Neutrophil (primary cell): ENCODE data around the gene PER1.

Source experiments
- H3K27ac ChIP-seq: fragments of 200-600 bp; sonication (generic); 2 replicates; pipeline ENCODE4 v1.5.1; 2016; ENCODE audit warnings: mild to moderate bottlenecking, moderate library complexity
- H3K27me3 ChIP-seq: fragments of 200-600 bp; sonication (generic); 2 replicates; pipeline ENCODE4 v1.6.0; 2016; ENCODE audit warnings: mild to moderate bottlenecking
- H3K36me3 ChIP-seq: fragments of 200-600 bp; sonication (generic); 2 replicates; pipeline ENCODE4 v1.5.1; 2017
- H3K4me1 ChIP-seq, 2 experiments: fragments of 200-600 bp in 1 of 2; sonication (generic) in 1 of 2; 1 replicate in 1 of 2; 2 replicates in 1 of 2; pipeline versions ENCODE4 v1.5.1 to v1.6.1; 2013 to 2016; ENCODE audit warnings: low read depth in 1 of 2, low read length in 1 of 2, mild to moderate bottlenecking in 1 of 2, moderate library complexity in 1 of 2; ENCODE audit not compliant: control insufficient read depth in 1 of 2, insufficient read depth in 1 of 2
- H3K4me3 ChIP-seq, 2 experiments: fragments of 200-600 bp in 1 of 2; sonication (generic) in 1 of 2; 1 replicate in 1 of 2; 2 replicates in 1 of 2; pipeline ENCODE4 v1.5.1; 2013 to 2016; ENCODE audit warnings: low read depth in 1 of 2, low read length in 1 of 2, mild to moderate bottlenecking in 1 of 2, moderate library complexity in 1 of 2
- H3K9me3 ChIP-seq: fragments of 200-600 bp; sonication (generic); 2 replicates; pipeline ENCODE4 v1.5.1; 2016
- TF ChIP-seq, protein P1 (sequence below): fragments of 200-600 bp; sonication (generic); IDR thresholded peaks from 2 replicates; pipeline ENCODE4 v1.5.1; 2016; ENCODE audit warnings: antibody characterized with exemption

Gene PER1

DNA sequence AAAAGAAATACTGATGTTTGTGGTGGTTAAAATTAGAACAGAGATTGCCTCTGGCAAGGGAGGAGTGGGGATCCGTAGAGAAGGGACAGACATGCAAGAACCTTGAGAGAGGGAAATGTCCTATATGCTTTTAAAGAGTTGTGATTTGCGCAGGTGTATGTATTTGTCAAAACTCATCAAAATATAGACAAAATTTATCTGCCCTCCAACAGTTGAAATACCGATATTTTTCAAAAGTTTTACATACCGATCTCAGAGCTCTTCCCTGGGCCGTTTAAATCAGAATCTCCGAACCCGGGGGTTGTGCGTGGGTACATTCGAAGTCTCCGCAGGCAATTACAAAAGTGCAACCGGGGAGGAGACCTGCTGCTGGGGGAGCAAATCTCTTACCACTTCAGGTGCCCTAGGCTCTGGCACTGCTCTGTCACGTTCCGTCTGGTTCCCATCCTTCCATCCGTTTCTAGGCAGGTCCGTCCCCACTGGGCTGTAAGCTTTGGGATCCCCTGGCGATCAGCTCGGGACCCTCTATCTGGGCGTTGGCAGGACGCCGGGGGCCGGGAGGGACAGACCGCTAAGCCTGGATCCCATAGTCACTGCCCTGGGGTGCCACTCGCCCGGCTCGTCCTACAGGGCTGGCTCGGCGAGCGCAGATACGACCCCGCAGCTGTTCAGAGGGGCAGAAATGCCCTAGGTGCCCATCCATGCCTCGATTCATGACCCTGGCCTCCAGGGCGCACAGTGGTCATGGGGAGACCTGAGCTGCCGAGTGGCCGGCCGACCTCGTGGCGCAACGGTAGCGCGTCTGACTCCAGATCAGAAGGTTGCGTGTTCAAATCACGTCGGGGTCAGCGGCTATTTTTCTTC lies 33.6 kb upstream of the PER1 start:
- Histone ChIP-seq H3K36me3 (no peaks in the 10 kb centered on the region), H3K9me3 (no peaks in the 10 kb centered on the region), H3K4me1 (peaks cover 45 to 50% of the 10 kb centered on the region in 2 experiments), H3K27me3 (peaks cover 21% of the 10 kb centered on the region), H3K27ac (peak overlapping the region; percentile 95), H3K4me3 (peak overlapping the region; percentile 53 to 58)
- TF ChIP-seq, protein P1, sequence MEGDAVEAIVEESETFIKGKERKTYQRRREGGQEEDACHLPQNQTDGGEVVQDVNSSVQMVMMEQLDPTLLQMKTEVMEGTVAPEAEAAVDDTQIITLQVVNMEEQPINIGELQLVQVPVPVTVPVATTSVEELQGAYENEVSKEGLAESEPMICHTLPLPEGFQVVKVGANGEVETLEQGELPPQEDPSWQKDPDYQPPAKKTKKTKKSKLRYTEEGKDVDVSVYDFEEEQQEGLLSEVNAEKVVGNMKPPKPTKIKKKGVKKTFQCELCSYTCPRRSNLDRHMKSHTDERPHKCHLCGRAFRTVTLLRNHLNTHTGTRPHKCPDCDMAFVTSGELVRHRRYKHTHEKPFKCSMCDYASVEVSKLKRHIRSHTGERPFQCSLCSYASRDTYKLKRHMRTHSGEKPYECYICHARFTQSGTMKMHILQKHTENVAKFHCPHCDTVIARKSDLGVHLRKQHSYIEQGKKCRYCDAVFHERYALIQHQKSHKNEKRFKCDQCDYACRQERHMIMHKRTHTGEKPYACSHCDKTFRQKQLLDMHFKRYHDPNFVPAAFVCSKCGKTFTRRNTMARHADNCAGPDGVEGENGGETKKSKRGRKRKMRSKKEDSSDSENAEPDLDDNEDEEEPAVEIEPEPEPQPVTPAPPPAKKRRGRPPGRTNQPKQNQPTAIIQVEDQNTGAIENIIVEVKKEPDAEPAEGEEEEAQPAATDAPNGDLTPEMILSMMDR, result no peak

DNA sequence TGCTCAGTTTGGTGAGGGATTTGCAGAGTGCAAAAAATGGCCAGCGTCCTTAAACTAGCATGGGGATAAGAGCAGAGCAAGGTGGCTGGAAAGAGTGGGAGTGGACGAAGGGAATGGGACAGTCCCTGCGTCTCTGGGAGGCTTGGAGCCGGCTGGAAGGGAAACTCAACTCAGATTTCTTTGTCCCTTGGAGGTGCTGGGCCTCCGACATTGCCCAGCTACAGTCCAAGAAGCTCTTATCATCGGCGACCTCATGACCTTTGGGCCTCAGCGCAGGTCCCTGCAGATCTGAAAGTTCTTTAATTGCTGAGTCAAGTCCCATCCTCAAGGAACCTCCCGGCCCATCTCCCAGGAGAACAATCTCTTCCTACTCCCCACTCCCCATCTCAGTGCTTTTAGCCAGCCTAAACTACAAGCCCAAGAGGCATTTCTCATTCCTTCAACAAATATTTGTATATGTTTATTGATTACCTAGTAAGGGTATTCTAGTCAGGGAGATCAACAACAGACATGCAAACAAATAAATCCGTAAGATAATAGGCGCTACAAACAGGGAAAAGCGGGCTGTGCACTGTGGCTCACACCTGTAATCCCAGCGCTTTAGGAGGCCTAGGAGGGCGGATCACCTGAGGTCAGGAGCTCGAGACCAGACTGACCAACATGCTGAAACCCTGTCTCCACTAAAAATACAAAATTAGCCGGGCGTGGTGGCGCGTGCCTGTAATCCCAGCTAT lies 25.0 kb upstream of the PER1 start:
- Histone ChIP-seq H3K27ac (no peak overlapping the region), H3K36me3 (no peaks in the 10 kb centered on the region), H3K27me3 (peaks cover 4% of the 10 kb centered on the region), H3K9me3 (no peaks in the 10 kb centered on the region), H3K4me3 (peak overlapping the region; percentile 68 to 85), H3K4me1 (peaks cover 33 to 38% of the 10 kb centered on the region in 2 experiments)
- TF ChIP-seq, protein P1, result no peak

DNA sequence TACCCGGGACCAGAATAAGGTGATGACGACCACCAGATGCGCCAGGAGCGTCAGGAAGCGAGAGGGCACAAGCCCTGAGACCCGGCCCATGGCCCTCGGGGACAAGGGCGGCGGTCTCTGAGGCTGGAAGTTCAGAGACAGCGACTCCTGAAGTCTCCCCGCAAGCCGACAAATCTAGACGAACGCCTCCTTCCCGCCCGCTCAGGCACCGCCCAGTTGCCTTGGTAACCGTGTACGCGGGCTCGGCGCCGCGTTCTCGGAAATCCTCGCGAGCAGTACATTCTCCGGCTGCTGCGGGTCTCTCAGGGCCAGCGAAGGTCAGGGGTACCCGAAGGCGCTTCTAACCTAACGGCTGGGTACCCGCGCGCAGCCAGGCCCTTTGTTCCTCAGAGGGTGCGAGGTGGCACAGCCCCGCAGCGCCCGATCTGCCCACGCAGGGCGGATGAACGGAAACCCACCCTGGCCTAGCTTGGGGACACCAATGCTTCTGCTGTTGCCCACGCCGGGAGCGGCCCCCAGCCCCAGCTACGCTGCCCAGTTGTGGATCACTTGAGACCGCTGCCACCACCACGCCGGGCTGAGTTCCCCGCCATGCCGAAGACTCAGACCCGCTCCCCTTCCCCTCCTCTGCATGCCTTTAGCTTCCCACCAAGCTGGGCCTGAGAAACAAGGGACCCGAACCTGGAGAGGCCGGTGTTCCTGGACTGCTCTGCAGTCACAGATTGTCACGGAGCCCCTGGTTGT lies 24.2 kb upstream of the PER1 start, which contains the start of gene TMEM107:
TMEM107 (minus strand) TSS at position 184 of the 744 bp plus-strand sequence; CDS start at position 90, 94 bp downstream.
- Histone ChIP-seq H3K9me3 (no peaks in the 10 kb centered on the region), H3K4me3 (peak within 1 kb of the TSS; percentile 68 to 85), H3K4me1 (peaks cover 33 to 38% of the 10 kb centered on the region in 2 experiments), H3K36me3 (no peaks in the 10 kb centered on the region), H3K27ac (peak within 1 kb of the TSS; percentile 64), H3K27me3 (no peaks in the 10 kb centered on the region)
- TF ChIP-seq, protein P1, result no peak

DNA sequence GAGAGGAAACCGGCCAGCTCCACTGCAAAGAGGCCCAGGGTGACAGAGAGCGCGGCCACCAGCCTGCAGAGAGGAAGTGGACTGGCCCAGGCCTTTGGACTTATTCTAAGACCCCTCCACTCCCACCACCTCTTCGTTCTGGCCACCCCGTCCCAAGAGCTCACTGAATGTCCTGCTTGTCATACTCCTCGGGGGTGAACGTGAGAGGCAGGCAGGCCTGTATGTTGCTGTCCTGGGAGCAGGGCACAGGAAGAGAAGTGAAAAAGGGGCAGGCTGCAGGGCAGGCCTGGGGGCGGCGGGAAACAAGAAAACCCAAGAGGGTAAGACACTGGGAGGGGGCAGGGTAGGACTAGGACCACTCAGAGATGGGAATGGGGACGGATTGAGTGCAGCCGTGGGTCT lies 23.6 kb upstream of the PER1 start:
- Histone ChIP-seq H3K9me3 (no peaks in the 10 kb centered on the region), H3K27me3 (no peaks in the 10 kb centered on the region), H3K27ac (peak overlapping the region; percentile 64), H3K36me3 (no peaks in the 10 kb centered on the region), H3K4me1 (peaks cover 33 to 38% of the 10 kb centered on the region in 2 experiments), H3K4me3 (peak overlapping the region; percentile 68 to 85)
- TF ChIP-seq, protein P1, result no peak

DNA sequence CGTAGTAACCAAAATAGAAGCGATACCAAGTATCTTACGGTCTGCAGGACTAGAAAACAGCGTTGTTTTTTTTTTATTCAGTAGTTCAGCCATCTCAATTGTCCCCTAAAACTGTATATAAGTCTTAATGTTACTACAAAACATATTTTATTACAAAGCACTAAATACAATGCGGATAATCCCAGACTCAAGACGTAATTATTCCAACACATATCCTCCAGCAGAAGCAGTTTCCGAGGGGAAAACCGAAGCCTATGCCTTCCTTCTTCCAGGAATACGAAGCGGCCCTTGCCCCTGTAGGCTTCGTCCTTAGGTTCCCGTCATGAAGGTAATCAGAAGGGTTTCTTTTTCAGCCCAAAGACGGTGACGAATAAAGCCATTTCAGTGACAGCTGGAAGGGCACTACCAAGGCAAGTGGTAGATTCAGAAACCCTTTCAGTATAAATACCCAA lies 21.7 kb upstream of the PER1 start:
- TF ChIP-seq, protein P1, result no peak
- Histone ChIP-seq H3K27ac (peak overlapping the region; percentile 94), H3K27me3 (no peaks in the 10 kb centered on the region), H3K9me3 (no peaks in the 10 kb centered on the region), H3K4me3 (peak overlapping the region; percentile 69 to 83), H3K4me1 (peaks cover 33 to 38% of the 10 kb centered on the region in 2 experiments), H3K36me3 (no peaks in the 10 kb centered on the region)
